Neural cell (in vitro differentiated cells): ENCODE results near the gene CARMIL1. TPM values are rescaled to one million over a fixed set of nuclear protein-coding genes. Genes with fewer than 3 reads are reported as not detected.

Experiments used
- H2AFZ ChIP-seq: fragments of 200-600, 300-800 bp; sonication (generic), shearing (Covaris generic); 2 replicates; pipeline ENCODE4 v1.6.0; 2014; ENCODE audit warnings: low read depth, mild to moderate bottlenecking, antibody characterized with exemption, low read length, moderate library complexity
- H3F3A ChIP-seq: fragments of 200-600 bp; shearing (Covaris generic); 2 replicates; pipeline ENCODE4 v1.6.1; 2016; ENCODE audit warnings: mild to moderate bottlenecking, moderate library complexity, mixed read lengths, antibody characterized with exemption, low read length; ENCODE audit not compliant: insufficient read depth, poor library complexity, severe bottlenecking
- H3K27ac ChIP-seq: fragments of 200-600, 300-800 bp; sonication (generic), shearing (Covaris generic); 2 replicates; pipeline ENCODE4 v1.5.1; 2014; ENCODE audit warnings: mild to moderate bottlenecking, low read length, moderate library complexity
- H3K27me3 ChIP-seq: fragments of 300-800, 200-600 bp; sonication (generic), shearing (Covaris generic); 2 replicates; pipeline ENCODE4 v1.6.0; 2014; ENCODE audit warnings: mild to moderate bottlenecking, low read depth, low read length, moderate library complexity; ENCODE audit not compliant: insufficient read depth
- H3K36me3 ChIP-seq: fragments of 300-800, 200-600 bp; sonication (generic), shearing (Covaris generic); 2 replicates; pipeline ENCODE4 v1.5.1; 2014; ENCODE audit warnings: mild to moderate bottlenecking, antibody characterized with exemption, low read length, moderate library complexity; ENCODE audit not compliant: insufficient read depth
- H3K4me2 ChIP-seq: fragments of 300-800, 200-600 bp; sonication (generic), shearing (Covaris generic); 2 replicates; pipeline ENCODE4 v1.6.0; 2014; ENCODE audit warnings: mild to moderate bottlenecking, low read length
- H3K4me3 ChIP-seq: fragments of 300-800, 200-600 bp; sonication (generic), shearing (Covaris generic); 2 replicates; pipeline ENCODE4 v1.5.1; 2014; ENCODE audit warnings: mild to moderate bottlenecking, low read length, moderate library complexity
- H3K79me2 ChIP-seq: fragments of 200-600 bp; shearing (Covaris generic); replicated peaks from 2 replicates; pipeline ENCODE4 v1.6.0; 2014; ENCODE audit warnings: mild to moderate bottlenecking, low read length, moderate library complexity; ENCODE audit not compliant: insufficient read depth
- H3K9ac ChIP-seq: fragments of 300-800, 200-600 bp; sonication (generic), shearing (Covaris generic); 2 replicates; pipeline ENCODE4 v1.6.1; 2016; ENCODE audit warnings: mild to moderate bottlenecking, low read length, mixed read lengths
- H3K9me2 ChIP-seq: fragments of 200-600 bp; shearing (Covaris generic); 2 replicates; pipeline ENCODE4 v1.6.1; 2016; ENCODE audit warnings: mild to moderate bottlenecking, low read length, mixed read lengths; ENCODE audit not compliant: insufficient read depth
- H3K9me3 ChIP-seq: fragments of 200-600, 300-800 bp; sonication (generic), shearing (Covaris generic); 2 replicates; pipeline ENCODE4 v1.6.1; 2016; ENCODE audit warnings: mild to moderate bottlenecking, mixed run types, low read length, moderate library complexity, mixed read lengths
- H4K20me1 ChIP-seq: fragments of 200-600 bp; shearing (Covaris generic); 2 replicates; pipeline ENCODE4 v1.6.1; 2016; ENCODE audit warnings: mild to moderate bottlenecking, mixed run types; ENCODE audit not compliant: insufficient read depth
- EP300 ChIP-seq: fragments of 450-650 bp; conservative IDR thresholded peaks from 2 replicates; pipeline ENCODE4 v1.6.1; 2014; ENCODE audit warnings: antibody characterized with exemption, mild to moderate bottlenecking, moderate library complexity; ENCODE audit not compliant: poor library complexity, severe bottlenecking
- EZH2 ChIP-seq: fragments of 200-600, 300-800 bp; shearing (Covaris generic), sonication (generic); IDR thresholded peaks from 2 replicates; pipeline ENCODE4 v1.6.1; 2014; ENCODE audit warnings: antibody characterized with exemption, low read length, borderline replicate concordance, mild to moderate bottlenecking; ENCODE audit not compliant: insufficient read depth, poor library complexity, severe bottlenecking
- MXI1 ChIP-seq: fragments of 450-650 bp; conservative IDR thresholded peaks from 2 replicates; pipeline ENCODE4 v1.6.1; 2014; ENCODE audit warnings: antibody characterized with exemption, mild to moderate bottlenecking; ENCODE audit not compliant: poor library complexity, severe bottlenecking
- POLR2AphosphoS5 ChIP-seq: IDR thresholded peaks from 2 replicates; pipeline ENCODE4 v1.6.1; 2012
- RAD21 ChIP-seq: fragments of 450-650 bp; conservative IDR thresholded peaks from 2 replicates; pipeline ENCODE4 v1.6.1; 2014; ENCODE audit warnings: antibody characterized with exemption, mild to moderate bottlenecking, moderate library complexity
- REST ChIP-seq: IDR thresholded peaks from 2 replicates; pipeline ENCODE4 v1.6.1; 2012; ENCODE audit warnings: borderline replicate concordance
- SMC3 ChIP-seq: fragments of 450-650 bp; conservative IDR thresholded peaks from 2 replicates; pipeline ENCODE4 v1.6.1; 2014; ENCODE audit warnings: antibody characterized with exemption, mild to moderate bottlenecking, moderate library complexity; ENCODE audit not compliant: poor library complexity
- TAF1 ChIP-seq: IDR thresholded peaks from 2 replicates; pipeline ENCODE4 v1.6.1; 2012; ENCODE audit warnings: low read depth
- polyA plus RNA-seq: library from polyadenylated mRNA; depleted of rRNA; stranded (reverse); fragments of >200 nt; gene quantifications from 2 replicates; pipeline ENCODE4 v1.2.3, GENCODE V29; 2014
- TF ChIP-seq, protein P1 (sequence below): fragments of 450-650 bp; IDR thresholded peaks from 2 replicates; pipeline ENCODE4 v1.5.1; 2014; ENCODE audit warnings: antibody characterized with exemption, mild to moderate bottlenecking, moderate library complexity; ENCODE audit not compliant: poor library complexity, severe bottlenecking

Gene CARMIL1
- polyA plus RNA-seq, 1 donor from 2014 or later = 5.3 TPM

DNA sequence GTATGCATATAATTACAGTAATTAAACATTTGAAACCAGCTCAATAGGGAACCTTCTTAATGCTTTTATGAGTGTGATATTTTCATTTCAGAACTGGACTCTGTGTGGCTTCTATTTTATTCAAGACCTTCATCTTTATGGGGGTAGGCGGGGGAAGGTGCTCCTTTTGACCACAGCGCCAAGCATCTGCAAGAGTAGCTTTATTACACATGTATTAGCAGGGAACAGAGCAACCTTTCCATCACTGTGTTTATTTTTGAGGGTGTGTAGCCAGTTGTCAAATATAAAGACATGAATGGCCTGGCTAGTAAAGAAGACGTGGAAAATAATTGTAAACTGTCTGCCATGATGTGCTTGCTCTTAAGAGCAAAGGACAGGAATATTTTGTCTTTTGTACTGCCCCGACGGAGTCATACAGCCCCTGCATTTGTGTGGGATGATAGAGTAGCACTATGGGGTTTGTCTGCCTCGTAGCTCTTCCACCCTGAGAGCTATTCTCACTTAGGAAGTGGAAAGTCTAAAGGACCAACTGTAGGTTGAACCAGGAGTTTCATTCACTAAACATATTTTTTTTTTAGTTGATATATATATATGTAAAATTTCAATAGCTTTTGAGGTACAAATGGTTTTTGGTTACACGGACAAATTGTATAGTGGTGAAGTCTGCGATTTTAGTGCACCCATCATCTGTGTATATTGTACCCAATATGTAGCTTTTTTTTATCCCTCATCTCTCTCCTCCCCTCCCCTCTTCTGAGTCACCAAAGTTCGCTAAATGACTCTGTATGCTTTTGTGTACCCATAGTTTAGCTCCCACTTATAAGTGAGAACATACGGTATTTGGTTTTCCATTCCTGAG is 91.2 kb downstream of the CARMIL1 start:
- Histone ChIP-seq H3K36me3 (no peaks in the 10 kb centered on the region), H4K20me1 (no peaks in the 10 kb centered on the region), H3K27me3 (no peaks in the 10 kb centered on the region), H3K9me3 (no peaks in the 10 kb centered on the region), H2AFZ (no peak overlapping the region), H3K79me2 (no peaks in the 10 kb centered on the region), H3F3A (no peaks in the 10 kb centered on the region), H3K9ac (no peak overlapping the region), H3K4me2 (no peak overlapping the region), H3K9me2 (no peaks in the 10 kb centered on the region), H3K4me3 (no peak overlapping the region), H3K27ac (no peak overlapping the region)
- TF ChIP-seq SMC3 (no peak), MXI1 (no peak), REST (no peak), EP300 (no peak), POLR2AphosphoS5 (no peak), EZH2 (no peak), TAF1 (no peak), RAD21 (no peak)
- TF ChIP-seq, protein P1, sequence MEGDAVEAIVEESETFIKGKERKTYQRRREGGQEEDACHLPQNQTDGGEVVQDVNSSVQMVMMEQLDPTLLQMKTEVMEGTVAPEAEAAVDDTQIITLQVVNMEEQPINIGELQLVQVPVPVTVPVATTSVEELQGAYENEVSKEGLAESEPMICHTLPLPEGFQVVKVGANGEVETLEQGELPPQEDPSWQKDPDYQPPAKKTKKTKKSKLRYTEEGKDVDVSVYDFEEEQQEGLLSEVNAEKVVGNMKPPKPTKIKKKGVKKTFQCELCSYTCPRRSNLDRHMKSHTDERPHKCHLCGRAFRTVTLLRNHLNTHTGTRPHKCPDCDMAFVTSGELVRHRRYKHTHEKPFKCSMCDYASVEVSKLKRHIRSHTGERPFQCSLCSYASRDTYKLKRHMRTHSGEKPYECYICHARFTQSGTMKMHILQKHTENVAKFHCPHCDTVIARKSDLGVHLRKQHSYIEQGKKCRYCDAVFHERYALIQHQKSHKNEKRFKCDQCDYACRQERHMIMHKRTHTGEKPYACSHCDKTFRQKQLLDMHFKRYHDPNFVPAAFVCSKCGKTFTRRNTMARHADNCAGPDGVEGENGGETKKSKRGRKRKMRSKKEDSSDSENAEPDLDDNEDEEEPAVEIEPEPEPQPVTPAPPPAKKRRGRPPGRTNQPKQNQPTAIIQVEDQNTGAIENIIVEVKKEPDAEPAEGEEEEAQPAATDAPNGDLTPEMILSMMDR = no peak

DNA sequence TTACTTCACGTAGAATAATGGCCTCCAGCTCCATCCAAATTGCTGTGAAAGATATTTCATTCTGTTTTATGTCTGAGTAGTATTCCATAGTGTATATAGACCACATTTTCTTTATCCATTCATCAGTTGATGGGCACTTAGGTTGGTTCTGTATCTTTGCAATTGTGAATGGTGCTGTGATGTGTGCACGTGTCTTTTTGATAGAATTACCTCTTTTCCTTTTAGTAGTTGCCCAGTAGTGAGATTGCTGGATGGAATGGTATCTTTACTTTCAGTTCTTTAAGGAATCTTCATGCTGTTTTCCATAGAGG is 91.8 kb downstream of the CARMIL1 start:
- TF ChIP-seq MXI1 = no peak
- TF ChIP-seq, protein P1 = no peak
- no peak for TF ChIP-seq EZH2
- no peak for TF ChIP-seq EP300
- no peak for TF ChIP-seq RAD21
- no peak for TF ChIP-seq REST
- no peak for TF ChIP-seq POLR2AphosphoS5
- TF ChIP-seq SMC3 = no peak
- no peak for TF ChIP-seq TAF1
- Histone ChIP-seq H3K79me2 (no peaks in the 10 kb centered on the region), H3K9me2 (no peaks in the 10 kb centered on the region), H3K9me3 (no peaks in the 10 kb centered on the region), H3K4me2 (no peak overlapping the region), H4K20me1 (no peaks in the 10 kb centered on the region), H3K4me3 (no peak overlapping the region), H3K9ac (no peak overlapping the region), H2AFZ (no peak overlapping the region), H3K27me3 (no peaks in the 10 kb centered on the region), H3K27ac (no peak overlapping the region), H3K36me3 (no peaks in the 10 kb centered on the region), H3F3A (no peaks in the 10 kb centered on the region)
